H9 (cell line): Measurements from ENCODE around the gene AIFM1. TPM values are rescaled to one million over a fixed set of nuclear protein-coding genes. Genes with fewer than 3 reads are reported as not detected.
A peak's percentile ranks its signal among the peaks of the same experiment; 100 is the strongest.

Experiments used
- DNase-seq: peaks from one replicate; pipeline ENCODE4 v3.0.0-alpha.2; 2017
- H2AFZ ChIP-seq: one replicate; pipeline ENCODE4 v1.6.1; 2013; ENCODE audit warnings: mild to moderate bottlenecking, low read length, control low read depth, moderate library complexity
- H2AK5ac ChIP-seq: 2 replicates; pipeline ENCODE4 v1.6.1; 2013; ENCODE audit warnings: low read length, control low read depth, mixed read lengths; ENCODE audit not compliant: insufficient read length
- H2BK120ac ChIP-seq: one replicate; pipeline ENCODE4 v1.6.1; 2013; ENCODE audit warnings: low read depth, mild to moderate bottlenecking, low read length, control low read depth, inconsistent platforms; ENCODE audit not compliant: poor library complexity, severe bottlenecking
- H2BK12ac ChIP-seq: 2 replicates; pipeline ENCODE4 v1.6.1; 2013; ENCODE audit warnings: low read length, control low read depth, mixed read lengths, low read depth; ENCODE audit not compliant: insufficient read length
- H2BK15ac ChIP-seq: 2 replicates; pipeline ENCODE4 v1.6.1; 2013; ENCODE audit warnings: low read depth, low read length, control low read depth
- H2BK20ac ChIP-seq: one replicate; pipeline ENCODE4 v1.6.1; 2013; ENCODE audit warnings: low read depth, mild to moderate bottlenecking, low read length, control low read depth, inconsistent platforms; ENCODE audit not compliant: poor library complexity, severe bottlenecking
- H2BK5ac ChIP-seq: 2 replicates; pipeline ENCODE4 v1.6.1; 2013; ENCODE audit warnings: low read length, control low read depth, mixed read lengths; ENCODE audit not compliant: insufficient read length
- H3K14ac ChIP-seq: 2 replicates; pipeline ENCODE4 v1.6.1; 2013; ENCODE audit warnings: low read length, control low read depth; ENCODE audit not compliant: insufficient read depth
- H3K18ac ChIP-seq: 2 replicates; pipeline ENCODE4 v1.6.1; 2013; ENCODE audit warnings: low read depth, mild to moderate bottlenecking, mixed read lengths, low read length, control low read depth; ENCODE audit not compliant: insufficient read length
- H3K23ac ChIP-seq: 2 replicates; pipeline ENCODE4 v1.6.1; 2013; ENCODE audit warnings: low read length, control low read depth, mixed read lengths, low read depth; ENCODE audit not compliant: insufficient read length
- H3K23me2 ChIP-seq: 2 replicates; pipeline ENCODE4 v1.6.1; 2013; ENCODE audit warnings: low read depth, mild to moderate bottlenecking, mixed read lengths, low read length, control low read depth; ENCODE audit not compliant: insufficient read length, poor library complexity, severe bottlenecking
- H3K27ac ChIP-seq: 2 replicates; pipeline ENCODE4 v1.5.1; 2013; ENCODE audit warnings: low read length, control low read depth, mixed read lengths, low read depth; ENCODE audit not compliant: insufficient read length
- H3K27me3 ChIP-seq: 2 replicates; pipeline ENCODE4 v1.6.1; 2013; ENCODE audit warnings: low read length, control low read depth, inconsistent platforms; ENCODE audit not compliant: insufficient read depth
- H3K4ac ChIP-seq: 2 replicates; pipeline ENCODE4 v1.6.1; 2013; ENCODE audit warnings: low read depth, mild to moderate bottlenecking, control low read depth, inconsistent platforms, low read length, moderate library complexity
- H3K4me1 ChIP-seq: 2 replicates; pipeline ENCODE4 v1.6.1; 2013; ENCODE audit warnings: low read length, control low read depth, inconsistent platforms; ENCODE audit not compliant: insufficient read depth
- H3K4me2 ChIP-seq: 2 replicates; pipeline ENCODE4 v1.6.1; 2013; ENCODE audit warnings: low read length, control low read depth, mixed read lengths; ENCODE audit not compliant: insufficient read length, insufficient read depth
- H3K56ac ChIP-seq: 2 replicates; pipeline ENCODE4 v1.6.1; 2013; ENCODE audit warnings: low read depth, mild to moderate bottlenecking, mixed read lengths, low read length, control low read depth; ENCODE audit not compliant: insufficient read length
- H3K79me1 ChIP-seq: 2 replicates; pipeline ENCODE4 v1.6.1; 2013; ENCODE audit warnings: low read depth, mild to moderate bottlenecking, moderate library complexity, low read length, control low read depth, inconsistent platforms; ENCODE audit not compliant: insufficient read depth, poor library complexity, severe bottlenecking
- H3K79me2 ChIP-seq: 2 replicates; pipeline ENCODE4 v1.6.1; 2013; ENCODE audit warnings: low read length, control low read depth, inconsistent platforms; ENCODE audit not compliant: insufficient read depth
- H3K9ac ChIP-seq: 2 replicates; pipeline ENCODE4 v1.6.1; 2013; ENCODE audit warnings: low read length, control low read depth, mixed read lengths; ENCODE audit not compliant: insufficient read length; ENCODE audit errors: extremely low read depth
- H3K9me3 ChIP-seq: one replicate; pipeline ENCODE4 v1.6.1; 2013; ENCODE audit warnings: low read depth, low read length, inconsistent platforms; ENCODE audit not compliant: control insufficient read depth
- H3T11ph ChIP-seq: one replicate; pipeline ENCODE4 v1.6.1; 2013; ENCODE audit warnings: mild to moderate bottlenecking, low read length, control low read depth, inconsistent platforms
- H4K20me1 ChIP-seq: one replicate; pipeline ENCODE4 v1.6.1; 2013; ENCODE audit not compliant: control insufficient read depth, insufficient read length, insufficient read depth
- H4K5ac ChIP-seq: 2 replicates; pipeline ENCODE4 v1.6.1; 2013; ENCODE audit warnings: low read depth, mild to moderate bottlenecking, mixed read lengths, low read length, control low read depth; ENCODE audit not compliant: insufficient read length
- H4K8ac ChIP-seq: replicated peaks from 2 replicates; pipeline ENCODE4 v1.6.1; 2013; ENCODE audit warnings: low read length, control low read depth, mixed read lengths, low read depth; ENCODE audit not compliant: insufficient read length
- H4K91ac ChIP-seq: 2 replicates; pipeline ENCODE4 v1.6.1; 2013; ENCODE audit warnings: low read depth, mild to moderate bottlenecking, moderate library complexity, mixed read lengths, low read length, control low read depth; ENCODE audit not compliant: insufficient read length
- H3K27ac Mint-ChIP-seq, 3 experiments: 2 replicates in 2 of 3; 3 replicates in 1 of 3; pipeline ENCODE4 v1.8.0; 2020 to 2021; ENCODE audit warnings: mixed read lengths in 3 of 3, mild to moderate bottlenecking in 1 of 3, moderate library complexity in 1 of 3
- H3K27me3 Mint-ChIP-seq: 2 replicates; pipeline ENCODE4 v1.8.0; 2021; ENCODE audit warnings: low read depth, mild to moderate bottlenecking, moderate library complexity, mixed read lengths
- H3K36me3 Mint-ChIP-seq, 3 experiments: 2 replicates in 2 of 3; 3 replicates in 1 of 3; pipeline ENCODE4 v1.8.0; 2020 to 2021; ENCODE audit warnings: low read depth in 3 of 3, mixed read lengths in 3 of 3; ENCODE audit not compliant: insufficient read depth in 1 of 3
- H3K4me1 Mint-ChIP-seq, 2 experiments: 2 replicates each; pipeline ENCODE4 v1.8.0; 2020; ENCODE audit warnings: mixed read lengths in 2 of 2
- H3K4me3 Mint-ChIP-seq, 2 experiments: 2 replicates in 1 of 2; 3 replicates in 1 of 2; pipeline ENCODE4 v1.8.0; 2020 to 2021; ENCODE audit warnings: mild to moderate bottlenecking in 2 of 2, mixed read lengths in 2 of 2, moderate library complexity in 1 of 2
- H3K9me3 Mint-ChIP-seq, 2 experiments: 2 replicates in 1 of 2; 3 replicates in 1 of 2; pipeline ENCODE4 v1.8.0; 2020; ENCODE audit warnings: mild to moderate bottlenecking in 2 of 2, mixed read lengths in 2 of 2, moderate library complexity in 1 of 2
- CTCF ChIP-seq: fragments of 200-600 bp; sonication (generic); conservative IDR thresholded peaks from 3 replicates; pipeline ENCODE4 v1.8.0; 2021; ENCODE audit warnings: antibody characterized with exemption, mild to moderate bottlenecking
- WGBS: extraction: QIAGEN DNeasy Blood & Tissue Kit; methylation state at CpG from one replicate; pipeline ENCODE4 v1.1.7; 2013; ENCODE audit warnings: missing lambda C conversion rate, low lambda C conversion rate, mixed read lengths; ENCODE audit not compliant: insufficient read length; ENCODE audit errors: extremely low coverage; 5-methylcytosine and 5-hydroxymethylcytosine counted together
- total RNA-seq: library from RNA; stranded (reverse); gene quantifications from 2 replicates; pipeline ENCODE4 v1.2.1, GENCODE V29; 2021

The AIFM1 gene
- total RNA-seq, 1 experiment from 2014 or later, result 43.7 TPM

- H4K5ac ChIP-seq, result no peak overlapping the region
- H3K23ac ChIP-seq, result no peak overlapping the region
- no peak overlapping the region for H2BK12ac ChIP-seq
- H3K4me3 Mint-ChIP-seq, result peak overlapping the region in 1 of 2 experiments; percentile 37; a peak in 1 of 5 replicates
- H3T11ph ChIP-seq, result no peak overlapping the region
- H3K4ac ChIP-seq, result no peak overlapping the region
- H3K79me1 ChIP-seq, result no peaks in the 10 kb centered on the region
- H3K14ac ChIP-seq, result no peak overlapping the region
- peaks cover 0 to 57% of the 10 kb centered on the region in 2 experiments; a peak in 3 of 5 replicates for H3K9me3 Mint-ChIP-seq
- no peak overlapping the region for H3K27ac Mint-ChIP-seq
- peaks cover 4% of the 10 kb centered on the region; the same call in 1 of the 2 replicates for H3K79me2 ChIP-seq
- no peaks in the 10 kb centered on the region for H3K4me1 ChIP-seq
- H2BK120ac ChIP-seq, result no peak overlapping the region
- no peaks in the 10 kb centered on the region for H3K27me3 Mint-ChIP-seq
- H2BK20ac ChIP-seq, result no peak overlapping the region
- no peak overlapping the region for H2BK15ac ChIP-seq
- H3K27me3 ChIP-seq, result no peaks in the 10 kb centered on the region
- no peak overlapping the region for H2AK5ac ChIP-seq
- H2AFZ ChIP-seq, result no peak overlapping the region
- WGBS, result no CpG with 5 or more reads among the region's 2 CpGs
- no peak overlapping the region for H3K18ac ChIP-seq
- H3K9me3 ChIP-seq, result peaks cover 13% of the 10 kb centered on the region
- no peaks in the 10 kb centered on the region for H4K20me1 ChIP-seq
- H3K4me1 Mint-ChIP-seq, result peaks cover 9% of the 10 kb centered on the region in 2 experiments; a peak in 3 of 4 replicates
- no peak overlapping the region for H3K27ac ChIP-seq
- no peak overlapping the region for H2BK5ac ChIP-seq
- no peak for TF ChIP-seq CTCF
- H3K56ac ChIP-seq, result no peak overlapping the region
- H3K9ac ChIP-seq, result no peak overlapping the region
- no peak overlapping the region for H3K4me2 ChIP-seq
- DNase-seq, result no peak
- H3K36me3 Mint-ChIP-seq, result peaks cover 0 to under 1% (median 0%) of the 10 kb centered on the region in 3 experiments; a peak in 3 of 7 replicates
- H3K23me2 ChIP-seq, result peaks cover 3% of the 10 kb centered on the region
- H4K91ac ChIP-seq, result no peak overlapping the region
- no peak overlapping the region for H4K8ac ChIP-seq
These were observed 2.2 kb downstream of the AIFM1 start for GRCh38 chrX:130163398-130163797.
